ENCODE measurements around the gene SNX21.

- TF ChIP-seq CTCF (IDR thresholded peaks at IDR 0.05; ENCODE audit: low read depth, low read length) (no peak), POLR2A (IDR thresholded peaks at IDR 0.05; ENCODE audit: extremely low read depth, insufficient read length) (no peak), MAX (IDR thresholded peaks at IDR 0.05; ENCODE audit: low read depth, low read length) (no peak)
Measured at GRCh38 chr20:45852326-45852725, 18.7 kb downstream of the SNX21 start.

All from NB4 (cell line).